Transverse colon (tissue), 4 donors: Measurements from ENCODE around the gene CFAP221.

Source experiments
- CTCF ChIP-seq, 5 experiments: fragments of 200-600 bp in 3 of 5; fragments of 450-650 bp in 2 of 5; sonication (generic) in 3 of 5; IDR thresholded peaks; 1 replicate in 2 of 5; 2 replicates in 3 of 5; pipeline ENCODE4 v1.5.1; 2016 to 2017; ENCODE audit warnings: antibody characterized with exemption in 5 of 5, inconsistent platforms in 3 of 5, mild to moderate bottlenecking in 2 of 5, moderate library complexity in 1 of 5
- POLR2AphosphoS5 ChIP-seq, 3 donors: sonication (generic); formaldehyde crosslinking; IDR thresholded peaks; one replicate each; pipeline ENCODE4 v1.6.1; 2016; ENCODE audit warnings: antibody characterized with exemption in 3 of 3

- TF ChIP-seq CTCF (IDR thresholded peaks at IDR 0.05): no peak
- no peak for TF ChIP-seq POLR2AphosphoS5 (IDR thresholded peaks at IDR 0.05)
These were observed 105.2 kb downstream of the CFAP221 start for GRCh38 chr2:119649364-119649917.
